ENCODE results near the gene ENAH. TPM values are rescaled to one million over a fixed set of nuclear protein-coding genes. Genes with fewer than 3 reads are reported as not detected.

Gene ENAH
- total RNA-seq, 1 experiment from 2014 or later = 103 TPM

DNA sequence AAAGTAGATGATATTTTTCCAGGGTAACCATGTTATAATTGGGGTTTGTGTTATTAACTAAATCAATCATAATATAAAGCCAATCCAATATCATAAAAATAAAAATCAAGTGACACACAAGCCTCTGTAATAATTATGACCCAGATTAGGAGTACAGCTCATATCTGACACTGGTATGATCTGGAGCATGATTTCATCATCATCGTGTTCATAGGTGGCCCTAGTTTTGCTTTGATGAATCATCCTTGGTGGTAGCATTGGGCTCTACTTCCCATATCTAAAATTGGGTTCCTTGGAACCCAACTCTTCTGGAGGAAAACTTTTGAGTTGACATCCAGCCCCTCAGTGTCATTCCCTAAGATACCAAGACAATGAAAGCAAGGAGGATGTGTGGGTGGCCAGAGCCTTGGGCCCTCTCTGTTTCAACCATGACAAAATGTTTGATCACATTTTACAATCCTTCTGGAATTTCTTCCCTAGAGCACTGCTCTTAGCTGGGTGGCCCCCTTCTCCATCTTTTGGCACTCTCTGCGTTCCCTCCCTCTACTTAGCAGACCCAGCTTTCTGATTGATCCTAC, 37.0 kb upstream of the ENAH start:
- CTCF ChIA-PET = no interaction called here
- no peak overlapping the region for H3K4me3 Mint-ChIP-seq (ENCODE audit: low read depth, unreplicated experiment)
- H3K36me3 Mint-ChIP-seq (ENCODE audit: insufficient read depth, unreplicated experiment) = peaks cover 5% of the 10 kb centered on the region
- intact Hi-C loops (cut with micrococcal nuclease; ENCODE audit: unreplicated experiment) = loop anchor here (5.0 kb wide), 1 partner anchor 33 kb away; no protein-coding TSS in a partner anchor
- BruUV-seq (replicated peaks) = no TSS peak
- no peaks in the 10 kb centered on the region for H3K27me3 Mint-ChIP-seq (ENCODE audit: unreplicated experiment)
- no peaks in the 10 kb centered on the region for H3K9me3 Mint-ChIP-seq (ENCODE audit: low read depth, unreplicated experiment)
- H3K4me1 Mint-ChIP-seq (ENCODE audit: low read depth, unreplicated experiment) = peaks cover 22% of the 10 kb centered on the region
- DNase-seq = no peak
- TF ChIP-seq, protein P1, sequence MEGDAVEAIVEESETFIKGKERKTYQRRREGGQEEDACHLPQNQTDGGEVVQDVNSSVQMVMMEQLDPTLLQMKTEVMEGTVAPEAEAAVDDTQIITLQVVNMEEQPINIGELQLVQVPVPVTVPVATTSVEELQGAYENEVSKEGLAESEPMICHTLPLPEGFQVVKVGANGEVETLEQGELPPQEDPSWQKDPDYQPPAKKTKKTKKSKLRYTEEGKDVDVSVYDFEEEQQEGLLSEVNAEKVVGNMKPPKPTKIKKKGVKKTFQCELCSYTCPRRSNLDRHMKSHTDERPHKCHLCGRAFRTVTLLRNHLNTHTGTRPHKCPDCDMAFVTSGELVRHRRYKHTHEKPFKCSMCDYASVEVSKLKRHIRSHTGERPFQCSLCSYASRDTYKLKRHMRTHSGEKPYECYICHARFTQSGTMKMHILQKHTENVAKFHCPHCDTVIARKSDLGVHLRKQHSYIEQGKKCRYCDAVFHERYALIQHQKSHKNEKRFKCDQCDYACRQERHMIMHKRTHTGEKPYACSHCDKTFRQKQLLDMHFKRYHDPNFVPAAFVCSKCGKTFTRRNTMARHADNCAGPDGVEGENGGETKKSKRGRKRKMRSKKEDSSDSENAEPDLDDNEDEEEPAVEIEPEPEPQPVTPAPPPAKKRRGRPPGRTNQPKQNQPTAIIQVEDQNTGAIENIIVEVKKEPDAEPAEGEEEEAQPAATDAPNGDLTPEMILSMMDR (IDR thresholded peaks at IDR 0.05; ENCODE audit: unreplicated experiment) = no peak
- no peak overlapping the region for H3K27ac Mint-ChIP-seq (ENCODE audit: unreplicated experiment)

DNA sequence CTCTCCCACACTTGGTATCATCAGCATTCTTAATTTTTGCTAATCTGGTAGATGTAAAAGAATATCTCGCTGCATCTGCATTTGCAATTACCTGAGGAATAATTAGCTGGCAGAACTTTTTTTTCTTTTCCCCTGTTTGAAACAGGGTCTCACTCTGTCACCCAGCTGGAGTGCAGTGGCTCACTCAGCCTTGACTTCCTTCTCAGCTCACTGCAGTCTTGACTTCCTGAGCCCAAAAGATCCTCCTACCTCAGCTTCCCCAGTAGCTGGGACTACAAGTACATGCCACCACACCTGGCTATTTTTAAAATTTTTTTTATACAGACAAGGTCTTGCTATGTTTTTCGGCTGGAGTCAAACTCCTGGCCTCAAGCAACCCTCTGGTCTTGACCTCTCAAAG, 35.4 kb upstream of the ENAH start:
- no peak overlapping the region for H3K27ac Mint-ChIP-seq (ENCODE audit: unreplicated experiment)
- no peaks in the 10 kb centered on the region for H3K9me3 Mint-ChIP-seq (ENCODE audit: low read depth, unreplicated experiment)
- H3K4me3 Mint-ChIP-seq (ENCODE audit: low read depth, unreplicated experiment) = no peak overlapping the region
- BruUV-seq (replicated peaks) = no TSS peak
- no peak for DNase-seq
- TF ChIP-seq, protein P1 (IDR thresholded peaks at IDR 0.05; ENCODE audit: unreplicated experiment) = no peak
- H3K27me3 Mint-ChIP-seq (ENCODE audit: unreplicated experiment) = no peaks in the 10 kb centered on the region
- peaks cover 5% of the 10 kb centered on the region for H3K36me3 Mint-ChIP-seq (ENCODE audit: insufficient read depth, unreplicated experiment)
- CTCF ChIA-PET = interaction anchor here (1.6 kb wide), 1 partner anchor 12 kb away, joined by 3 read pairs; no protein-coding TSS in a partner anchor
- intact Hi-C loops (cut with micrococcal nuclease; ENCODE audit: unreplicated experiment) = no loop called here
- H3K4me1 Mint-ChIP-seq (ENCODE audit: low read depth, unreplicated experiment) = peaks cover 10% of the 10 kb centered on the region

DNA sequence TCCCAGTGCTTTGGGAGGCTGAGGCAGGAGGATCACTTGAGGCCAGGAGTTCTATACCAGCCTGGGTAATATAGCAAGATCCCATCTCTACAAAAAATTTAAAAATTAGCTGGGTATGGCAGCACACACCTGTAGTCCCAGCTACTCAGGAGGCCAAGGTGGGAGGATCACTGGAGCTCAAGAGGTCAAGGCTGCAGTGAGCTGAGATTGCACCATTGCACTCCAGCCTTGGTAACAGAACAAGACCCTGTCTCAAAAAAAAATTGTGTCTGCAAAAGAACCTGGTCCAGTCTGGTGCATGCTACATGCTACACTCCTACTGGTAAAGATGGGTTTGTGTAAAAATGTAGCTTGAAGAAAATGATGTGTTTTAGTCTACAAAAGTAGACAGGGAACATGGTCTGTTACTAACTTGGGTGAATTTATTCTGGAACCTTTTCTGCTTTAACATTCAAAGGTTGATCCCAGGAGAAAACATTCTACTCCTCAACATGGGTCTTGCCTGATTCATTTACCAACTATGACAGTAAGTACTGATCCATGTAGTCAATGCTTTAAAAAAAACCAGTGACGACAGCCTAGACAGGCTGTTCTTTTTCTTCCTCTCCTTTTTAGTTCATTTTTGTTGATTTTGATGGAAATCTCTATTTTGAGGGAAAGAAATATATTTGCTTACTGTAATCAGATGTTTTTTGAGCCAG, 32.7 kb upstream of the ENAH start:
- intact Hi-C loops (cut with micrococcal nuclease; ENCODE audit: unreplicated experiment) = no loop called here
- Mint-ChIP-seq H3K36me3 (ENCODE audit: insufficient read depth, unreplicated experiment) (no peaks in the 10 kb centered on the region), H3K4me1 (ENCODE audit: low read depth, unreplicated experiment) (no peaks in the 10 kb centered on the region), H3K27me3 (ENCODE audit: unreplicated experiment) (no peaks in the 10 kb centered on the region), H3K9me3 (ENCODE audit: low read depth, unreplicated experiment) (no peaks in the 10 kb centered on the region), H3K4me3 (ENCODE audit: low read depth, unreplicated experiment) (no peak overlapping the region), H3K27ac (ENCODE audit: unreplicated experiment) (no peak overlapping the region)
- TF ChIP-seq, protein P1 (IDR thresholded peaks at IDR 0.05; ENCODE audit: unreplicated experiment) = no peak
- CTCF ChIA-PET = interaction anchor here (0.6 kb wide), 1 partner anchor 140 kb away, joined by 5 read pairs; no protein-coding TSS in a partner anchor
- DNase-seq = no peak
- no TSS peak for BruUV-seq (replicated peaks)

DNA sequence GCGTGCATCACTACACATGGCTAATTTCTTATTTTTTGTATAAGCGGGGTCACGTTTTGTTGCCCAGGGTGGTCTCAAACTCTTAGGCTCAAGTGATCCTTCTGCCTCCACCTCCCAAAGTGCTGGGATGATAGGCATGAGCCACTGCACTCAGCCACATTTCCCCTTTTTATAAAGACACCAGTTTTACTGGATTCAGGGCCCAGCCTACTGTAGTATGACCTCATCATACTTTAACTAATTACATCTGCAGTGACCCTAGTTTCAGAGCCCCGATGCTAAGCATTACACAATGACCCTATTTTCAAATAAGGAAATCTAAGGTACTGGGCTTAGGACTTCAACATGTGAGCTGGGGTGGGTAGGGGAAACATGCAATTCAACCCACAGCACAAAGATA, 31.8 kb upstream of the ENAH start:
- Mint-ChIP-seq H3K27ac (ENCODE audit: unreplicated experiment) (no peak overlapping the region), H3K4me1 (ENCODE audit: low read depth, unreplicated experiment) (no peaks in the 10 kb centered on the region), H3K9me3 (ENCODE audit: low read depth, unreplicated experiment) (no peaks in the 10 kb centered on the region), H3K4me3 (ENCODE audit: low read depth, unreplicated experiment) (no peak overlapping the region), H3K27me3 (ENCODE audit: unreplicated experiment) (no peaks in the 10 kb centered on the region), H3K36me3 (ENCODE audit: insufficient read depth, unreplicated experiment) (no peaks in the 10 kb centered on the region)
- intact Hi-C loops (cut with micrococcal nuclease; ENCODE audit: unreplicated experiment) = no loop called here
- TF ChIP-seq, protein P1 (IDR thresholded peaks at IDR 0.05; ENCODE audit: unreplicated experiment) = no peak
- no TSS peak for BruUV-seq (replicated peaks)
- CTCF ChIA-PET = no interaction called here
- DNase-seq = no peak

All from Calu3 (cell line).